HepG2 (cell line): ENCODE measurements around the gene SLC22A23. TPM values are rescaled to one million over a fixed set of nuclear protein-coding genes. Genes with fewer than 3 reads are reported as not detected.
A peak's percentile ranks its signal among the peaks of the same experiment; 100 is the strongest.

Source experiments
- AKNA ChIP-seq: sonication (generic); formaldehyde crosslinking; IDR thresholded peaks from 2 replicates; pipeline ENCODE4 v1.4.0; 2020; ENCODE audit warnings: missing genetic modification reagents, borderline replicate concordance
- GMEB2 ChIP-seq: IDR thresholded peaks from 2 replicates; pipeline ENCODE4 v1.6.1; 2016; ENCODE audit warnings: missing biosample characterization, missing genetic modification reagents, low read depth
- GTF3A ChIP-seq: sonication (generic); formaldehyde crosslinking; conservative IDR thresholded peaks from 2 replicates; pipeline ENCODE4 v1.4.0; 2020; ENCODE audit warnings: mild to moderate bottlenecking, missing genetic modification reagents
- HINFP ChIP-seq: sonication (generic); formaldehyde crosslinking; IDR thresholded peaks from 2 replicates; pipeline ENCODE4 v1.4.0; 2020; ENCODE audit warnings: low read depth, mild to moderate bottlenecking, missing genetic modification reagents
- HIVEP1 ChIP-seq: sonication (generic); formaldehyde crosslinking; IDR thresholded peaks from 2 replicates; pipeline ENCODE4 v1.4.0; 2020; ENCODE audit warnings: mild to moderate bottlenecking, missing genetic modification reagents
- KMT2B ChIP-seq: IDR thresholded peaks from 2 replicates; pipeline ENCODE4 v1.6.1; 2016; ENCODE audit warnings: missing genetic modification reagents, missing compliant biosample characterization
- MIXL1 ChIP-seq: IDR thresholded peaks from 2 replicates; pipeline ENCODE4 v1.6.1; 2016
- RARG ChIP-seq: sonication (generic); formaldehyde crosslinking; IDR thresholded peaks from 2 replicates; pipeline ENCODE4 v1.4.0; 2020; ENCODE audit warnings: low read depth, mild to moderate bottlenecking, missing genetic modification reagents
- RFX1 ChIP-seq: fragments of 450-650 bp; IDR thresholded peaks from 2 replicates; pipeline ENCODE4 v1.6.1; 2017
- SKI ChIP-seq: fragments of 450-650 bp; IDR thresholded peaks from one replicate; pipeline ENCODE4 v1.6.1; 2018; ENCODE audit warnings: mild to moderate bottlenecking; ENCODE audit not compliant: partially characterized antibody
- SNAPC4 ChIP-seq: sonication (generic); formaldehyde crosslinking; IDR thresholded peaks from 2 replicates; pipeline ENCODE4 v1.4.0; 2020; ENCODE audit warnings: mild to moderate bottlenecking, missing genetic modification reagents
- TAF15 ChIP-seq: fragments of 200-400 bp; formaldehyde crosslinking; IDR thresholded peaks from one replicate; pipeline ENCODE4 v1.6.1; 2018; ENCODE audit warnings: mild to moderate bottlenecking, low read depth, low read length; ENCODE audit not compliant: poor library complexity, severe bottlenecking
- THAP7 ChIP-seq: sonication (generic); formaldehyde crosslinking; IDR thresholded peaks from 2 replicates; pipeline ENCODE4 v1.8.1; 2023; ENCODE audit warnings: mild to moderate bottlenecking, missing genetic modification reagents
- ZNF709 ChIP-seq: sonication (generic); formaldehyde crosslinking; IDR thresholded peaks from 2 replicates; pipeline ENCODE4 v1.5.0; 2020; ENCODE audit warnings: mild to moderate bottlenecking, missing genetic modification reagents
- polyA plus RNA-seq, 8 experiments: library from polyadenylated mRNA; depleted of rRNA in 3 of 8; stranded (reverse) in 7 of 8; unstranded in 1 of 8; fragments of >200 nt; fragmentation: Illumina TruSeq in 4 of 8; extraction: Trizol in 4 of 8; gene quantifications; 2 replicates each; pipeline versions ENCODE4 v1.2.1 to v1.2.3, GENCODE V29; 2011 to 2016; ENCODE audit warnings: low read depth in 4 of 8, missing spikeins in 1 of 8, mixed read lengths in 1 of 8; ENCODE audit not compliant: insufficient read depth in 1 of 8
- total RNA-seq, 5 experiments: library from RNA; depleted of rRNA; stranded (reverse); fragments of >200 nt; fragmentation: Illumina TruSeq; extraction: Trizol; gene quantifications; 2 replicates each; pipeline ENCODE4 v1.2.3, GENCODE V29; 2016; ENCODE audit warnings: low read depth in 1 of 5

SLC22A23 gene
- total and polyA plus RNA-seq, 2 of the 13 experiments (the other 11 are each of a cell fraction or from before 2014, with no cell fraction given), result 11.8 to 17.5 TPM

- peak; percentile 40; the same call in 1 of the 2 replicates for TF ChIP-seq SNAPC4
- TF ChIP-seq MIXL1, result peak; percentile 90
- no peak for TF ChIP-seq TAF15
- TF ChIP-seq RFX1, result no peak
- no peak for TF ChIP-seq KMT2B (CRISPR knock-in tag)
- no peak for TF ChIP-seq AKNA
- peak; percentile 37 for TF ChIP-seq SKI
- TF ChIP-seq HINFP (CRISPR knock-in tag), result no peak
- no peak for TF ChIP-seq GMEB2 (CRISPR knock-in tag)
- no peak for TF ChIP-seq THAP7
- TF ChIP-seq ZNF709 (CRISPR knock-in tag), result peak; percentile 51; the same call in 1 of the 2 replicates
- TF ChIP-seq GTF3A (CRISPR knock-in tag), result no peak
- no peak for TF ChIP-seq HIVEP1 (CRISPR knock-in tag)
- no peak for TF ChIP-seq RARG (CRISPR knock-in tag)
Observed at GRCh38 chr6:3380344-3381232, 76.3 kb downstream of the SLC22A23 start (continued).
